ENCODE results near the gene TNPO1.

DNA sequence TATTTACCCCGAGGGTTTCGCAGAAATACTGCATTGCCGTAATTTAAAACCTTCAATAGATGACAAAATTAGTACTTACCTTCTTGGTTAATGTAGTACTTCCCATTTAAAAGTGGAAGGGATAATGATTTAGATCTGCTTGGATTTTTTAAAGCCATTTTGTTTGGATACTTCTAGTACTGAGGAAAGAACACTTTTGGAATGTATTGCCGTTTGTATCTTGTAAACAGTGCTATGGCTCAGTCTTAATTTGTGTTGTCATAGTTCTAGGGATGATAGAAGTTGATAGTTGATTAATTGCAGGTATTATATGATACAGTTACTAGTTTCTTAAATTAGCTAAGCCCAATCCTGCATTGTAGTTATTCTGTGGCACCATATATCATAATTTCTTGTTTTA is 33.1 kb downstream of the TNPO1 start:
- TF ChIP-seq POLR2A (IDR thresholded peaks at IDR 0.05) (no peak), CTCF (IDR thresholded peaks at IDR 0.05) (no peak)
